GM12878 (cell line): Measurements from ENCODE around the gene SUFU. TPM values are rescaled to one million over a fixed set of nuclear protein-coding genes. Genes with fewer than 3 reads are reported as not detected.

Experiments
- ASH2L ChIP-seq: fragments of 300-600, 200-600 bp; sonication (generic); IDR thresholded peaks from 2 replicates; pipeline ENCODE4 v1.6.1; 2017; ENCODE audit warnings: low read depth, mild to moderate bottlenecking, borderline replicate concordance
- BACH1 ChIP-seq: fragments of 450-650 bp; IDR thresholded peaks from 2 replicates; pipeline ENCODE4 v1.6.1; 2017; ENCODE audit warnings: mild to moderate bottlenecking, borderline replicate concordance
- BHLHE40 ChIP-seq, 2 experiments: fragments of 450-650 bp in 1 of 2; IDR thresholded peaks; 2 replicates each; pipeline ENCODE4 v1.6.1; 2011 to 2017; ENCODE audit warnings: low read depth in 2 of 2, borderline replicate concordance in 1 of 2, improper control_type of control experiment in 1 of 2, low read length in 1 of 2, mild to moderate bottlenecking in 1 of 2
- CBX3 ChIP-seq: fragments of 200-600 bp; sonication (generic); IDR thresholded peaks from 2 replicates; pipeline ENCODE4 v1.6.1; 2016; ENCODE audit warnings: low read depth, borderline replicate concordance
- CHD4 ChIP-seq: fragments of 200-600 bp; sonication (generic); IDR thresholded peaks from 2 replicates; pipeline ENCODE4 v1.6.1; 2016; ENCODE audit warnings: mild to moderate bottlenecking
- CREB1 ChIP-seq: IDR thresholded peaks from 2 replicates; pipeline ENCODE4 v1.6.1; 2012; ENCODE audit warnings: low read depth, mild to moderate bottlenecking, inconsistent platforms
- FOXK2 ChIP-seq: fragments of 450-650 bp; IDR thresholded peaks from 2 replicates; pipeline ENCODE4 v1.6.1; 2017; ENCODE audit warnings: mild to moderate bottlenecking, moderate library complexity
- GATAD2B ChIP-seq: fragments of 450-650 bp; conservative IDR thresholded peaks from 2 replicates; pipeline ENCODE4 v1.6.1; 2017; ENCODE audit warnings: low read depth, mild to moderate bottlenecking, moderate library complexity
- KLF5 ChIP-seq: fragments of 450-650 bp; IDR thresholded peaks from 2 replicates; pipeline ENCODE4 v1.6.1; 2014; ENCODE audit warnings: mild to moderate bottlenecking; ENCODE audit not compliant: partially characterized antibody
- NR2C1 ChIP-seq: fragments of 450-650 bp; IDR thresholded peaks from 2 replicates; pipeline ENCODE4 v1.6.1; 2017; ENCODE audit warnings: antibody characterized with exemption, mild to moderate bottlenecking, moderate library complexity
- NR2C2 ChIP-seq: IDR thresholded peaks from 2 replicates; pipeline ENCODE4 v1.6.1; 2011; ENCODE audit warnings: borderline replicate concordance, low read depth; ENCODE audit not compliant: control insufficient read depth, insufficient read length
- NR2F1 ChIP-seq: fragments of 450-650 bp; conservative IDR thresholded peaks from 2 replicates; pipeline ENCODE4 v1.6.1; 2017; ENCODE audit warnings: mild to moderate bottlenecking
- PAX5 ChIP-seq: IDR thresholded peaks from 2 replicates; pipeline ENCODE4 v1.6.1; 2011; ENCODE audit warnings: low read depth, low read length, borderline replicate concordance
- PML ChIP-seq: IDR thresholded peaks from 2 replicates; pipeline ENCODE4 v1.6.1; 2012; ENCODE audit warnings: low read length, inconsistent platforms
- SMARCA5 ChIP-seq: fragments of 450-650 bp; IDR thresholded peaks from 2 replicates; pipeline ENCODE4 v1.6.1; 2017; ENCODE audit warnings: mild to moderate bottlenecking
- TCF3 ChIP-seq: IDR thresholded peaks from 2 replicates; pipeline ENCODE4 v1.6.1; 2012; ENCODE audit warnings: low read depth, mild to moderate bottlenecking, low read length, borderline replicate concordance; ENCODE audit not compliant: insufficient read depth
- YBX1 ChIP-seq: fragments of 450-650 bp; IDR thresholded peaks from 2 replicates; pipeline ENCODE4 v1.6.1; 2016; ENCODE audit warnings: antibody characterized with exemption
- YY1 ChIP-seq: IDR thresholded peaks from 2 replicates; pipeline ENCODE4 v1.6.1; 2011; ENCODE audit warnings: low read depth, mild to moderate bottlenecking, low read length
- ZNF207 ChIP-seq: fragments of 450-650 bp; IDR thresholded peaks from 2 replicates; pipeline ENCODE4 v1.6.1; 2014; ENCODE audit warnings: antibody characterized with exemption, mild to moderate bottlenecking, borderline replicate concordance
- ZNF622 ChIP-seq: fragments of 450-650 bp; IDR thresholded peaks from 2 replicates; pipeline ENCODE4 v1.6.1; 2017; ENCODE audit warnings: mild to moderate bottlenecking, inconsistent platforms
- polyA plus RNA-seq, 11 experiments: library from polyadenylated mRNA; depleted of rRNA in 4 of 11; unstranded in 6 of 11; stranded (reverse) in 5 of 11; fragments of >200 nt; fragmentation: Nextera tagmentation in 4 of 11; fragmentation: Illumina TruSeq in 1 of 11; extraction: Ambion mirVana in 4 of 11; extraction: Trizol in 1 of 11; gene quantifications; 1 replicate in 1 of 11; 2 replicates in 10 of 11; pipeline versions ENCODE4 v1.2.1 to v1.2.3, GENCODE V29; 2011 to 2016; ENCODE audit warnings: inconsistent platforms in 2 of 11, missing spikeins in 2 of 11, low read depth in 1 of 11
- total RNA-seq, 4 experiments: library from RNA; depleted of rRNA in 3 of 4; stranded (reverse); fragments of >200 nt in 3 of 4; fragmentation: Illumina TruSeq in 1 of 4; extraction: Trizol in 1 of 4; gene quantifications; 2 replicates each; pipeline versions ENCODE4 v1.2.1 to v1.2.3, GENCODE V29; 2013 to 2021
- TF ChIP-seq, protein P1 (sequence below): IDR thresholded peaks from 2 replicates; pipeline ENCODE4 v1.6.1; 2011; ENCODE audit warnings: borderline replicate concordance, low read depth, mild to moderate bottlenecking, moderate library complexity, mixed read lengths, low read length; ENCODE audit not compliant: insufficient read depth; ENCODE audit errors: extremely low read length
- TF ChIP-seq, protein P2 (sequence below): fragments of 150-350 bp; IDR thresholded peaks from 2 replicates; pipeline ENCODE4 v1.6.1; 2014; ENCODE audit warnings: mild to moderate bottlenecking, low read depth, low read length
- TF ChIP-seq, protein P3 (sequence below): IDR thresholded peaks from 2 replicates; pipeline ENCODE4 v1.6.1; 2012; ENCODE audit warnings: low read depth, low read length, improper control_type of control experiment
- TF ChIP-seq, protein P4 (sequence below): fragments of 450-650 bp; IDR thresholded peaks from 2 replicates; pipeline ENCODE4 v1.6.1; 2017; ENCODE audit warnings: mild to moderate bottlenecking, moderate library complexity

Gene SUFU
- total and polyA plus RNA-seq, 10 of the 15 experiments (the other 5 are each of a cell fraction or from before 2014, with no cell fraction given), result 0.68 to 7.7 (median 2.4) TPM

DNA sequence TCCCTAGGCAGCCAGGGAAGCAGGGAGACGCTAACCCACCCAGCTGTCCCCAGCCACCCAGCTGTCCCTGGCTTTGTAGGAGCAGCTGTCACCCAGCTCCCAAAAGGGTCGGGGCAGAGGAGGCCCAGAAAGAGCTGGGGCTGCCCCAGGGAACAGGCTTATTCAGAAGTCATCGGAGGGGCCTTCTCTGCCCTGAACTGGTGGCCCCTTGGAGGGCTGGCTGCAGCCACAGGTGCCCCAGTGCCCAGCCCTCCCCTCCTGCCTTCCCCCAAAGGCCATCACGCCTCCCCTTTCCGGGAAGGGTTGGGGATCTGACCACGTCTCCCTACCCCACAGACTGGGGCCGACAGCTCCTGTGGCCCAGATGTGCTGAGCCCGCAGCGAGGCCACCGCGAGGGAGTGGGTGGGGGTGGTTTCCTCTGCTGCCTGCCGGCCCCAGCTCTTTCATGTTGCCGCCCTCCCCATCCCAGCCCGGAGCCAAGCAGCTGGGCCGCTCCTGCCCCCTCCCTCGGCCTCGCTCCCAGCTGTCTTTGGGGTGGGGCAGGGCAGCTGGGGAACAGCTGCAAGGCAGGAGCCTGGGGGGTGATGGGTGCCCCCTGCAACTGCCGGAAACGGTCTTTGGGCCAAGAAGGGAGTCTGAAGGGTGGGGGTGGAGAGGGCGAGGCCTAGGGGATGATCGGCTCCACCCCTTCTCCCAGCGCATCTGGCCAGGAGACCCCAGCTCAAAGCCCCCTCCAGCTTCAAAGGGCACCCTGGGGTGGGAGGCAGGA, 157.3 kb downstream of the SUFU start (continued):
- TF ChIP-seq, protein P1, sequence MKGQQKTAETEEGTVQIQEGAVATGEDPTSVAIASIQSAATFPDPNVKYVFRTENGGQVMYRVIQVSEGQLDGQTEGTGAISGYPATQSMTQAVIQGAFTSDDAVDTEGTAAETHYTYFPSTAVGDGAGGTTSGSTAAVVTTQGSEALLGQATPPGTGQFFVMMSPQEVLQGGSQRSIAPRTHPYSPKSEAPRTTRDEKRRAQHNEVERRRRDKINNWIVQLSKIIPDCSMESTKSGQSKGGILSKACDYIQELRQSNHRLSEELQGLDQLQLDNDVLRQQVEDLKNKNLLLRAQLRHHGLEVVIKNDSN, result no peak
- TF ChIP-seq NR2C1, result no peak
- TF ChIP-seq, protein P2, sequence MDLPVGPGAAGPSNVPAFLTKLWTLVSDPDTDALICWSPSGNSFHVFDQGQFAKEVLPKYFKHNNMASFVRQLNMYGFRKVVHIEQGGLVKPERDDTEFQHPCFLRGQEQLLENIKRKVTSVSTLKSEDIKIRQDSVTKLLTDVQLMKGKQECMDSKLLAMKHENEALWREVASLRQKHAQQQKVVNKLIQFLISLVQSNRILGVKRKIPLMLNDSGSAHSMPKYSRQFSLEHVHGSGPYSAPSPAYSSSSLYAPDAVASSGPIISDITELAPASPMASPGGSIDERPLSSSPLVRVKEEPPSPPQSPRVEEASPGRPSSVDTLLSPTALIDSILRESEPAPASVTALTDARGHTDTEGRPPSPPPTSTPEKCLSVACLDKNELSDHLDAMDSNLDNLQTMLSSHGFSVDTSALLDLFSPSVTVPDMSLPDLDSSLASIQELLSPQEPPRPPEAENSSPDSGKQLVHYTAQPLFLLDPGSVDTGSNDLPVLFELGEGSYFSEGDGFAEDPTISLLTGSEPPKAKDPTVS, result no peak
- no peak for TF ChIP-seq KLF5
- no peak for TF ChIP-seq PML
- TF ChIP-seq ZNF622, result no peak
- TF ChIP-seq, protein P3, sequence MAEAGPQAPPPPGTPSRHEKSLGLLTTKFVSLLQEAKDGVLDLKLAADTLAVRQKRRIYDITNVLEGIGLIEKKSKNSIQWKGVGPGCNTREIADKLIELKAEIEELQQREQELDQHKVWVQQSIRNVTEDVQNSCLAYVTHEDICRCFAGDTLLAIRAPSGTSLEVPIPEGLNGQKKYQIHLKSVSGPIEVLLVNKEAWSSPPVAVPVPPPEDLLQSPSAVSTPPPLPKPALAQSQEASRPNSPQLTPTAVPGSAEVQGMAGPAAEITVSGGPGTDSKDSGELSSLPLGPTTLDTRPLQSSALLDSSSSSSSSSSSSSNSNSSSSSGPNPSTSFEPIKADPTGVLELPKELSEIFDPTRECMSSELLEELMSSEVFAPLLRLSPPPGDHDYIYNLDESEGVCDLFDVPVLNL, result no peak
- TF ChIP-seq BACH1, result no peak
- no peak for TF ChIP-seq FOXK2
- peak; percentile 27; the same call in 1 of the 2 replicates for TF ChIP-seq PAX5
- TF ChIP-seq CBX3, result no peak
- TF ChIP-seq CREB1, result no peak
- TF ChIP-seq, protein P4, sequence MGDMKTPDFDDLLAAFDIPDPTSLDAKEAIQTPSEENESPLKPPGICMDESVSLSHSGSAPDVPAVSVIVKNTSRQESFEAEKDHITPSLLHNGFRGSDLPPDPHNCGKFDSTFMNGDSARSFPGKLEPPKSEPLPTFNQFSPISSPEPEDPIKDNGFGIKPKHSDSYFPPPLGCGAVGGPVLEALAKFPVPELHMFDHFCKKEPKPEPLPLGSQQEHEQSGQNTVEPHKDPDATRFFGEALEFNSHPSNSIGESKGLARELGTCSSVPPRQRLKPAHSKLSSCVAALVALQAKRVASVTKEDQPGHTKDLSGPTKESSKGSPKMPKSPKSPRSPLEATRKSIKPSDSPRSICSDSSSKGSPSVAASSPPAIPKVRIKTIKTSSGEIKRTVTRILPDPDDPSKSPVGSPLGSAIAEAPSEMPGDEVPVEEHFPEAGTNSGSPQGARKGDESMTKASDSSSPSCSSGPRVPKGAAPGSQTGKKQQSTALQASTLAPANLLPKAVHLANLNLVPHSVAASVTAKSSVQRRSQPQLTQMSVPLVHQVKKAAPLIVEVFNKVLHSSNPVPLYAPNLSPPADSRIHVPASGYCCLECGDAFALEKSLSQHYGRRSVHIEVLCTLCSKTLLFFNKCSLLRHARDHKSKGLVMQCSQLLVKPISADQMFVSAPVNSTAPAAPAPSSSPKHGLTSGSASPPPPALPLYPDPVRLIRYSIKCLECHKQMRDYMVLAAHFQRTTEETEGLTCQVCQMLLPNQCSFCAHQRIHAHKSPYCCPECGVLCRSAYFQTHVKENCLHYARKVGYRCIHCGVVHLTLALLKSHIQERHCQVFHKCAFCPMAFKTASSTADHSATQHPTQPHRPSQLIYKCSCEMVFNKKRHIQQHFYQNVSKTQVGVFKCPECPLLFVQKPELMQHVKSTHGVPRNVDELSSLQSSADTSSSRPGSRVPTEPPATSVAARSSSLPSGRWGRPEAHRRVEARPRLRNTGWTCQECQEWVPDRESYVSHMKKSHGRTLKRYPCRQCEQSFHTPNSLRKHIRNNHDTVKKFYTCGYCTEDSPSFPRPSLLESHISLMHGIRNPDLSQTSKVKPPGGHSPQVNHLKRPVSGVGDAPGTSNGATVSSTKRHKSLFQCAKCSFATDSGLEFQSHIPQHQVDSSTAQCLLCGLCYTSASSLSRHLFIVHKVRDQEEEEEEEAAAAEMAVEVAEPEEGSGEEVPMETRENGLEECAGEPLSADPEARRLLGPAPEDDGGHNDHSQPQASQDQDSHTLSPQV, result no peak
- TF ChIP-seq YBX1, result no peak
- 0 out of 2 replicates have a peak, but pooled peaks have one; percentile 28 for TF ChIP-seq YY1
- TF ChIP-seq SMARCA5, result no peak
- TF ChIP-seq BHLHE40 (IDR thresholded peaks at IDR 0.05; ENCODE audit: borderline replicate concordance in 1 of 2, low read depth in 2 of 2, low read length in 1 of 2), result peak; percentile 52 to 73; a peak in 3 of 4 replicates
- TF ChIP-seq GATAD2B, result 0 out of 2 replicates have a peak, but pooled peaks have one; percentile 69
- 0 out of 2 replicates have a peak, but pooled peaks have one; percentile 51 for TF ChIP-seq ZNF207
- TF ChIP-seq TCF3, result peak; percentile 100
- no peak for TF ChIP-seq NR2C2
- TF ChIP-seq NR2F1, result peak; percentile 54; the same call in 1 of the 2 replicates
- TF ChIP-seq CHD4, result no peak
- TF ChIP-seq ASH2L, result no peak
